ENCODE results near the gene P2RY13.

The P2RY13 gene

GRCh38 chr3:151329363-151329762 lies at the start of gene P2RY13:
Gene P2RY13 (minus strand): TSS chr3:151329549. CDS start chr3:151329528, 21 bp downstream.
- no peak for TF ChIP-seq OSR1 (CRISPR knock-in tag; IDR thresholded peaks at IDR 0.05)
- no peak for TF ChIP-seq GLIS3 (CRISPR knock-in tag; IDR thresholded peaks at IDR 0.05)
- no peak for TF ChIP-seq ZFP3 (CRISPR knock-in tag; IDR thresholded peaks at IDR 0.05)
- no peak for TF ChIP-seq ZNF565 (CRISPR knock-in tag; conservative IDR thresholded peaks at IDR 0.05; ENCODE audit: low read depth)
- TF ChIP-seq ZC3H10 (CRISPR knock-in tag; IDR thresholded peaks at IDR 0.05): no peak
- no peak for TF ChIP-seq RARB (CRISPR knock-in tag; IDR thresholded peaks at IDR 0.05)
- TF ChIP-seq ZFP30 (CRISPR knock-in tag; IDR thresholded peaks at IDR 0.05): no peak
- no peak for TF ChIP-seq CSDC2 (CRISPR knock-in tag; IDR thresholded peaks at IDR 0.05)
- no peak for TF ChIP-seq ZNF8 (CRISPR knock-in tag; IDR thresholded peaks at IDR 0.05)
- TF ChIP-seq SNAI2 (CRISPR knock-in tag; IDR thresholded peaks at IDR 0.05): no peak
- TF ChIP-seq CSRNP3 (CRISPR knock-in tag; IDR thresholded peaks at IDR 0.05): no peak
- no peak for TF ChIP-seq PPARA (CRISPR knock-in tag; IDR thresholded peaks at IDR 0.05; ENCODE audit: borderline replicate concordance)
- no peak for ATAC-seq

- TF ChIP-seq TOX (CRISPR knock-in tag; IDR thresholded peaks at IDR 0.05; ENCODE audit: borderline replicate concordance) (no peak), CSRNP3 (CRISPR knock-in tag; IDR thresholded peaks at IDR 0.05) (no peak), GLIS3 (CRISPR knock-in tag; IDR thresholded peaks at IDR 0.05) (no peak), ZC3H10 (CRISPR knock-in tag; IDR thresholded peaks at IDR 0.05) (no peak), TCF4 (CRISPR knock-in tag; IDR thresholded peaks at IDR 0.05; ENCODE audit: borderline replicate concordance) (no peak), PATZ1 (CRISPR knock-in tag; IDR thresholded peaks at IDR 0.05; ENCODE audit: borderline replicate concordance) (no peak)
- ATAC-seq: no peak
Observed at GRCh38 chr3:151377768-151378385, 48.5 kb upstream of the P2RY13 start.

GRCh38 chr3:151372063-151372820 lies 42.9 kb upstream of the P2RY13 start:
- no peak for TF ChIP-seq POU6F1 (CRISPR knock-in tag; IDR thresholded peaks at IDR 0.05; ENCODE audit: borderline replicate concordance, low read depth)
- no peak for TF ChIP-seq SNAI2 (CRISPR knock-in tag; IDR thresholded peaks at IDR 0.05)
- TF ChIP-seq ISL1 (CRISPR knock-in tag; IDR thresholded peaks at IDR 0.05): no peak
- TF ChIP-seq PATZ1 (CRISPR knock-in tag; IDR thresholded peaks at IDR 0.05; ENCODE audit: borderline replicate concordance): no peak
- TF ChIP-seq ESRRG (CRISPR knock-in tag; IDR thresholded peaks at IDR 0.05): no peak
- no peak for TF ChIP-seq CSDC2 (CRISPR knock-in tag; IDR thresholded peaks at IDR 0.05)
- TF ChIP-seq CREB5 (CRISPR knock-in tag; IDR thresholded peaks at IDR 0.05; ENCODE audit: low read depth): no peak
- ATAC-seq: no peak
